Measurements from ENCODE around the gene PHKA2.
"Not testable (repeated sequence)": the region's sequence is repeated elsewhere in the genome, so short reads cannot be mapped to it uniquely, and the experiment has no call there.

Gene PHKA2

DNA sequence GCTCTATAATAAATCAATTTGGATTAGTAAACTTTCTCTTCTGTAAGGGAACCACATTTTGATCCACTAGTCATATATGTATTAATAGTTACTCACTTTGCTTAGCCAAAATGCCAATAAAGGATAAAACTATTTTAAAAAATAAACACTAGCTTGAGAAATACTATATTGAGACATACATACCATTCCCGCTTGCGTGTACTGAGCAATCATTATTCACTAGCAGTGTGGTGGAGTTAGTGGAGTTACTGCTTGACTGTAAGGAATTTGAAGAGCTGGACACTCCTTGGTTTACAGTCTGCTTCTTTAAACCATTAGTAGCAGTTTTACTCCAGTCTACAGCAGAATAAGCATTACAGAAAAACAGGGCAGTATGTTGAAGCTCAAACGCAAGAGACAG, 10.8 kb upstream of the PHKA2 start:
- no peaks in the 10 kb centered on the region for H3K36me3 ChIP-seq (ENCODE audit: low read depth)
- no peak overlapping the region for H3K4me3 ChIP-seq (ENCODE audit: severe bottlenecking)
- peak; percentile 94 for ATAC-seq (ENCODE audit: low read depth)
- no peak for DNase-seq (ENCODE audit: low spot score)
- H3K27me3 ChIP-seq (ENCODE audit: insufficient read depth, poor library complexity, severe bottlenecking) = no peaks in the 10 kb centered on the region
- peak overlapping the region; percentile 96 for H3K27ac ChIP-seq (ENCODE audit: poor library complexity, severe bottlenecking)
- no peaks in the 10 kb centered on the region for H3K9me3 ChIP-seq (ENCODE audit: severe bottlenecking)
- H3K4me1 ChIP-seq (ENCODE audit: insufficient read depth, poor library complexity, severe bottlenecking) = peaks cover 27% of the 10 kb centered on the region
- no peak for TF ChIP-seq CTCF (IDR thresholded peaks at IDR 0.05; ENCODE audit: poor library complexity, severe bottlenecking)

DNA sequence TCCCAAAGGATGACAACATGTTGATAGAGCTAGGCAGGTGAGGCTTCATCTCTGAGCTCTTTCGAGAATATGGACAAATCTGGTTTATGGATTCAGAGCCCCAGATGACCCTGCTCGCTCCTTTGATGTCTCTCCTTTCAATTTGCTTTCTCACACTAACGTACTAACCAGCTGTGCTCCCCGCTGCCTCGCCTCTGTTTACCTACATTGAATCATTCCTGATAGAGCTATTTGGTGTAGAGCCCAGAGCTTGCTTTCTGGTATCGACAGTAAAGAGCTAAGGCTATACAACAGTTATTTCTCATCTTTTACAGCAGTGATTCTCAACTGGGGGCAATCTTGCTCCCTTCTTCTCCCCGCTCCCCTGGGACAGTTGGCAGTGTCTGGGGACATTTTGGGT, 8.9 kb upstream of the PHKA2 start:
- Histone ChIP-seq H3K4me1 (ENCODE audit: insufficient read depth, poor library complexity, severe bottlenecking) (peaks cover 27% of the 10 kb centered on the region), H3K27ac (ENCODE audit: poor library complexity, severe bottlenecking) (peak overlapping the region; percentile 96), H3K4me3 (ENCODE audit: severe bottlenecking) (no peak overlapping the region), H3K36me3 (ENCODE audit: low read depth) (no peaks in the 10 kb centered on the region), H3K27me3 (ENCODE audit: insufficient read depth, poor library complexity, severe bottlenecking) (no peaks in the 10 kb centered on the region), H3K9me3 (ENCODE audit: severe bottlenecking) (no peaks in the 10 kb centered on the region)
- TF ChIP-seq CTCF (IDR thresholded peaks at IDR 0.05; ENCODE audit: poor library complexity, severe bottlenecking) = no peak
- ATAC-seq (ENCODE audit: low read depth) (no peak), DNase-seq (ENCODE audit: low spot score) (no peak)

- peak overlapping the region; percentile 65 for H3K4me3 ChIP-seq (ENCODE audit: severe bottlenecking)
- DNase-seq (ENCODE audit: low spot score) (no peak), ATAC-seq (ENCODE audit: low read depth) (no peak)
- no peaks in the 10 kb centered on the region for H3K27me3 ChIP-seq (ENCODE audit: insufficient read depth, poor library complexity, severe bottlenecking)
- TF ChIP-seq CTCF (IDR thresholded peaks at IDR 0.05; ENCODE audit: poor library complexity, severe bottlenecking) = no peak
- H3K9me3 ChIP-seq (ENCODE audit: severe bottlenecking) = no peaks in the 10 kb centered on the region
- peak overlapping the region; percentile 75 for H3K27ac ChIP-seq (ENCODE audit: poor library complexity, severe bottlenecking)
- peaks cover 4% of the 10 kb centered on the region; the same call in 1 of the 2 replicates for H3K36me3 ChIP-seq (ENCODE audit: low read depth)
- H3K4me1 ChIP-seq (ENCODE audit: insufficient read depth, poor library complexity, severe bottlenecking) = no peaks in the 10 kb centered on the region
These were observed 1.2 kb upstream of the PHKA2 start for GRCh38 chrX:18985186-18985435.

DNA sequence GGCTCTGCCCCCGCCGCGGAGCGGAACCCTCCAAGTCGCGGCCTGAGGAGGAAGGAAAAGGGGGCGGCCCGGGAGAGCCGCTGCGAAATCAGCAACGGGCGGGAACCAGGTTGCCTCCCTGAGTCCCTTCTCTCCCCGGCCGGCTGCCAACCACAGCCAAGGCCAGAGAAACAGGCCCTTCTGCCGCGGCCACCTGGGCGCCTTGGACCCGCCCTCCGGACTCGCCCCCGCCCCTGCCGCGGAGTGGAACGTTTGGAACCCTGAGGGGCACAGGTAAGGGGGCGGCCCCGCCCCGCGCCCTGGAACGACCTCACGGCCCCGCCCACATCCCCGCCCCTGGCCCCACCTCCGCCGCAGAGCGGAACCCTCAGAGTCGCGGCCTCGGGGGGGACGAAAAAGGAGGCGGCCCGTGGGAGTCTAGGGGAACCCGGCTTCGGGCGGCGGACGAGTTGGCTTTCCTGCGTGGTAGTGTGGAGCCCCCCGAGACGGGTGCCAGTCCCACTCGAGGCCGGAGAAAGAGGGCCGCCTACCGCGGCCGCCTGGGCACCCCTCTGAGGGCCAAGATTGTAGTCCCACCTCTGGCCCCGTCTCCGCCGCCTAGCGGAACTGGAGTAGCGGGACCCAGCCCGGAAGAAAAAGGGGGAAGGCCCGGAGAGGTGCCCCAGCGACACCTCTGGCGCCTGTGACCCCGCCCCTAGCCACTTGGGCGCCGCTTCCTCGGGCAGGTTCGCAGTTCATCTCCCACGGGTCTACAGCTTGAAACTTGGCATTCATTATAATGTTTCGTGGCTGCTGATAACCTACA, 669 bp upstream of the PHKA2 start:
- Histone ChIP-seq H3K9me3 (ENCODE audit: severe bottlenecking) (no peaks in the 10 kb centered on the region), H3K4me3 (ENCODE audit: severe bottlenecking) (peak overlapping the region; percentile 65), H3K4me1 (ENCODE audit: insufficient read depth, poor library complexity, severe bottlenecking) (no peaks in the 10 kb centered on the region), H3K27me3 (ENCODE audit: insufficient read depth, poor library complexity, severe bottlenecking) (no peaks in the 10 kb centered on the region), H3K27ac (ENCODE audit: poor library complexity, severe bottlenecking) (peak overlapping the region; percentile 75), H3K36me3 (ENCODE audit: low read depth) (peaks cover 4% of the 10 kb centered on the region; the same call in 1 of the 2 replicates)
- DNase-seq (ENCODE audit: low spot score) = peak; percentile 76
- peak; percentile 82 for ATAC-seq (ENCODE audit: low read depth)
- TF ChIP-seq CTCF (IDR thresholded peaks at IDR 0.05; ENCODE audit: poor library complexity, severe bottlenecking) = peak; percentile 24

GRCh38 chrX:18981124-18981807, 2.6 kb downstream of the PHKA2 start:
- Histone ChIP-seq H3K27me3 (ENCODE audit: insufficient read depth, poor library complexity, severe bottlenecking) (no peaks in the 10 kb centered on the region), H3K4me3 (ENCODE audit: severe bottlenecking) (no peak overlapping the region), H3K4me1 (ENCODE audit: insufficient read depth, poor library complexity, severe bottlenecking) (no peaks in the 10 kb centered on the region), H3K27ac (ENCODE audit: poor library complexity, severe bottlenecking) (no peak overlapping the region), H3K9me3 (ENCODE audit: severe bottlenecking) (no peaks in the 10 kb centered on the region), H3K36me3 (ENCODE audit: low read depth) (peaks cover 4% of the 10 kb centered on the region; the same call in 1 of the 2 replicates)
- DNase-seq (ENCODE audit: low spot score) (no peak), ATAC-seq (ENCODE audit: low read depth) (no peak)
- no peak for TF ChIP-seq CTCF (IDR thresholded peaks at IDR 0.05; ENCODE audit: poor library complexity, severe bottlenecking)

- H3K9me3 ChIP-seq (ENCODE audit: severe bottlenecking); H3K36me3 ChIP-seq (ENCODE audit: low read depth); ATAC-seq (ENCODE audit: low read depth); DNase-seq (ENCODE audit: low spot score); H3K27me3 ChIP-seq (ENCODE audit: insufficient read depth, poor library complexity, severe bottlenecking); H3K27ac ChIP-seq (ENCODE audit: poor library complexity, severe bottlenecking); H3K4me3 ChIP-seq (ENCODE audit: severe bottlenecking); H3K4me1 ChIP-seq (ENCODE audit: insufficient read depth, poor library complexity, severe bottlenecking): not testable (repeated sequence)
These were observed 3.7 kb downstream of the PHKA2 start for GRCh38 chrX:18980262-18980661.
